Medulla oblongata (tissue), 1 donor: Measurements from ENCODE around the gene DNAH17.
"Not testable (repeated sequence)": the region's sequence is repeated elsewhere in the genome, so short reads cannot be mapped to it uniquely, and the experiment has no call there.

ENCODE experiments used
- DNase-seq: peaks from one replicate; pipeline ENCODE4 v3.0.0-alpha.2; 2015; ENCODE audit errors: extremely low spot score

Gene DNAH17

DNA sequence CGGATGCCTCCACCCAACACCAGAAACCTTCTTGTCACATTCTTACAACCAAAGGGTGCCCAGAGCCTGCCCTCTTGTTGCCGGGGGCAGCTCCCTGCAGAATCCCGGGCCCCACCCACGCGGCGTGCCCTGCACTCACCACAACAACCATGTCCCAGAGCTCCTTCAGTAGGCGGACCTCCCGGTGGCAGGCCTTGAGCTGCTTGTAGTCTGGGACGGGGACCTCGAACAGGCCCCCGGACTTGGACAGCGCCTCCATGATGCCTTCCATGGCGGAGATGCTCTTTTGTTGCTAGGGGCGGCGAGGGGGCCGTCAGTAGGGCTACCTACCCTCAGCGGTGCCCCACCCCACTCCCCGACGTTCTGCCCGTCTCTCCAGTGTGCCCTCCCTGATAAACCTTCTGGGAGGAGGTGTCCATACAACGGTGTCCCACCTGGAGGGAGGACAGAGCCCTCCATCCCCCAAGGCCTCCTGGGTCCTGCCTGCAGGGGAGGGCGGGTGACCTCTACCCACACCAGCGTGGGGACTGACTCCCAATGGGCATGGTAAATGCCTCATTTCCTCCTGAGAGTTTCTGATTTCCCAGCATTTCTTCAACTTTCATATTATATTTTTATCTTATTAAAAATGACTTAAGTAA lies 52.2 kb downstream of the DNAH17 start:
- no peak for DNase-seq

- no peak for DNase-seq
Observed at GRCh38 chr17:78523934-78524655, 53.1 kb downstream of the DNAH17 start.

DNA sequence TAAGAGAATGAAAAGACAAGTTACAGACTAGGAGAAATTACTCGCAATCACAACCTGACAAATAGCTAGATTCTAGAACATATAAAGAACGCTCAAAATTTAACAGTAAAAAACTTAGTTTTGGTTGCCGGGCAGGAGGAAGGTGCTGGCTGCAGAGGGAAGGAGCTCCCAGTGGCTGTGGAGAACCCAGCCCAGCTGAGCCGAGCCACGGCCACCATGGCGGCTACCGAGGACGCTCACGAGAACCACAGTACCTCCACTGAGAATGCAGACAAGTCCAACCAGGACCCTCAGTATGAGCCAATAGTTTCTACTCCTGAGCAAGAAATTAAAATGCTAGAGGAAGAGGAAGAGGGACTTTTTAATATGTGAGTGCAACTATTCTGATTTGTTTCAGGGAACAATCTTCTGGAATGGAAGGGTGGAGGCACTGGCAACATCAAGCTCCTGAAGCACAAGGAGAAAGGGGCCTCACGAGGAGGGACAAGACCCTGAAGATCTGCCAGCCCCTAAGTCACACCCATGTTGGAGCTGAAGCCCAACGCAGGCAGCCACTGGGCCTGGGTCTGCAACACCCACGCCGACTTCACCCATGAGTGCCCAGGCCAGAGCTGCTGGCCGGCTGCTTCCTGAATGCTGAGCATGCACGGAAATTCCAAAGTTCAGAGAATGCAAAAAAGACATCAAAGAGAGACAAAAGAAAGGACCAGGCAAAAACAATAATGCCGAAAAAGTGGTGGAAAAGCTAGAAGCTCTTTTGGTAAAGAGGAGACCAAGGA lies 55.0 kb downstream of the DNAH17 start:
- no peak for DNase-seq

- no peak for DNase-seq
Observed at GRCh38 chr17:78517421-78517820, 59.8 kb downstream of the DNAH17 start.

GRCh38 chr17:78515480-78515879 lies 61.7 kb downstream of the DNAH17 start:
- DNase-seq = no peak

- no peak for DNase-seq
Observed at GRCh38 chr17:78514521-78514920, 62.7 kb downstream of the DNAH17 start.

DNA sequence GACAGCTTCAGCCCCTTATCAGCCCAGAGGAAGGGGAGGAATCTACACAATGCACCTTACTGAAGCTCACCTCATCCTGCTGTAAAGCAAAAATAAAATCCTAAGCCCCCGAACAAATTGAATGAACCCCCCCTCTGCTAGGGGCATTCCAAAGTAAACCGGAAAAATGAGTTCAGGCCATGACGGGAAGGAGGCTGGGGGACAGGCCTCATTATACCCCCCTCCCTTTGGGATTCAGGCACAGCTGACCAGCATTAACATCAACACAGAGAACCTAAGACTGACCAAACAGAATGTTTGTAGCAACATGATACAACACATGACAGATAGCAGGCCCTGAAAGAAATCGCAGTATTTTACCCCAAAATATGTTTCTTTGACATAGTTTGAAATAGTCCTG lies 64.2 kb downstream of the DNAH17 start:
- DNase-seq = no peak

- DNase-seq = no peak
Observed at GRCh38 chr17:78510141-78511075, 66.8 kb downstream of the DNAH17 start.

- no peak for DNase-seq
Observed at GRCh38 chr17:78507526-78507925, 69.7 kb downstream of the DNAH17 start.

GRCh38 chr17:78506454-78507309 lies 70.5 kb downstream of the DNAH17 start:
- DNase-seq = no peak

DNA sequence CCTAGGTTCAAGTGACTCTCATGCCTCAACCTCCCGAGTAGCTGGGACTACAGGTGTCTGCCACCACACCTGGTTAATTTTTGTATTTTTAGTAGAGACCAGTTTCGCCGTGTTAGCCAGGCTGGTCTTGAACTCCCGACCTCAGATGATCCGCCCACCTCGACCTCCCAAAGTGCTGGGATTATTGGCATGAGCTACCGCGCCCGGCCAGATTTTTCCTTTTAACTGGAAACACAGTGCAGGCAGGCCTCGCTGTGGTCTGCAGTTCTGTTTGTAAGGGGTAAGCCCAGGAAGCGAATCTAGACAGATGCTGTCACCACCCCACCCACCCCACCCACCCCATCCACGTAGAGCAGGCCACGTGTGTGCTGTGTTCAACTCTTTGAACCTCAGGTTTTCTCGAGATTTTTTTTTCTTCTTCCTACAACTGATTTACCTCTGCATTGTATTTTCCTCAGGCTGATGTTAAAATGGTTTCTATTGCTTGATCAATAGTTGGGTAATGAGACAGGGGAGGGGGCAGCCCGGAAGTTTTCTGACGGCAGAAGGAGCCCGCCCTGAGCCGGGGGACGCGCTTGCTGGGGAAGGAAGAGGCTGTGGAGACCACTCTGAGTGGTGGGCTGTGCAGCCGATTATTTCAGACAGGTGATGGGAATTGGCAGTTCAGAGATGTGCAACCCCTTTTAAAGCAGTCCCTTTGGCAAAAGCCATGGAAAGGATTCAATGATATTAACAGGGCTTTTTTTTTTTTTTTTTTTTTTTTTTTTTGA lies 72.9 kb downstream of the DNAH17 start:
- no peak for DNase-seq

DNA sequence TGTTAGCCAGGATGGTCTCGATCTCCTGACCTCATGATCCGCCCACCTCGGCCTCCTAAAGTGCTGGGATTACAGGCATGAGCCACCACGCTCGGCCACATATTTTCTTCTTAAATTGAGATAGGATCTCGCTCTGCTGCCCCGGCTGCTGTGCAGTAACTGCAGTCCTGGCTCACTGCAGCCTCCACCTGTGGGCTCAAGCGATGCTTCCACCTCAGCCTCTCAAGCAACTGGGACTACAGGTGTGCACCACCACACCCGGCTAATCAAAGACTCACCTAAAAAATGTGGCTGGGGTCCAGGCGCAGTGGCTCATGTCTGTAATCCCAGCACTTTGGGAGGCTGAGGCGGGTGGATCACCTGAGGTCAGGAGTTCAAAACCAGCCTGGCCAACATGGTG lies 73.8 kb downstream of the DNAH17 start:
- not testable (repeated sequence) for DNase-seq

DNA sequence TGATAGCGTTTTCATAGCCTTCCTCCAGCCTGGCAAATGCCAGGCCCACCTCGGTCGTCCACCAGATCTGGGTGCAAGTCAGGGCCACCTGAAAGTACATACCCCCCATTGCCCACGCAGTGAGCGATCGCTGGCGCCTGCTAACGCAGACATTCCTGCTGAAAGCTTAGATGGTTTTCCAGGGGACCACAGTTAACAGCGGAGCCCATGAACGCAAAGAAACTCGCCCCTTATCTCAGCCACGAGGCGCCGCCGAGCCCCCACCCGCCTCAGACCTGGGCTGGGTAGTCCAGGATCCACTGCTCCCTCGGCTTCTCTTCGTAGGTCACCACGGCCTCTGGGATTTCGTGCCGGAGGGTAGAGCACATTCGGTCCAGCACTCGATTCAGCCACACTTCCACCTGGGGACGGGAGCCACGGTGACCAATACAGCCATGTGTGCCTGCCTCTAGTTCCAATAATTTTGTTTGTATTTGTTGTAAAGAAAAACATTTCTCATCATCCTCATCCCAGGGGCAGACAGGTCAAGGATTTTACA lies 74.5 kb downstream of the DNAH17 start:
- no peak for DNase-seq

DNA sequence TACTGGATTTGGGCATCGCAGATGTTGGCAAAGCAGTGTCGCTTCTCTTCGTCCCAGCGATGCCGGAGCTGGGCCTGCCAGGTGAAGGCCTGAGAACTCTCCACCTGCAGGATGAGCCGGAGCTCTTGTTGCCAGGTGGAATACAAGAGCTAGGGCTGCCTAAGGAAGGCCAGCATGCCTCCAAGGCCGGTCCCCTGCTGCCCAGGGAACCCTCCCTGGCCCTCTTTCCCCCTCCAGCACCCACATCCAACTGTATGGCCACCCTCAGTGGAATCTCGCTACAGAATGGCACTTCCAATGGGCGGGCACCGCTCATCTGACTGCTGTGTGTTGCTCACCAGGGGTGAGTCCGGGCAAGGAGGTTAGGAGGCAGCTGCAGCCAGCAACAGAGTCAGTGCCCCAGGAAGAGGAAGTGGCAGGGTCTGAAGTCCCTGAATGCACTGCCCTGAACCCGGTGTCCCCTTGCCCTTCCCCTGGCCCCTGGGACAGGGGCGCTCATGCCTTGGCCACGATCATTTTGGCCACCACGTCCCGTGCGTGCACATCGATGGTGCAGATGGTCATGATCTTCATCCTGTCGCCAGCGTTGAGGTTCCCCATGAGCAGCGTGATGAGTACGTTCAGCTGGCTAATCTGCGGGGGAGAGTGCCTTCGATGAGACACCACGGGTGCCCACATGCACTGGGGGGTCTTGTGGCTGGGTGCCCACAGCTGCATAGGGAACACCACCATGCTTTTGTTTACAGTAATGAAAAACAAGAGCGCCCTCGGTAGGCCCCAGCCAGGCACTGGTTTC lies 75.8 kb downstream of the DNAH17 start:
- DNase-seq = no peak

DNA sequence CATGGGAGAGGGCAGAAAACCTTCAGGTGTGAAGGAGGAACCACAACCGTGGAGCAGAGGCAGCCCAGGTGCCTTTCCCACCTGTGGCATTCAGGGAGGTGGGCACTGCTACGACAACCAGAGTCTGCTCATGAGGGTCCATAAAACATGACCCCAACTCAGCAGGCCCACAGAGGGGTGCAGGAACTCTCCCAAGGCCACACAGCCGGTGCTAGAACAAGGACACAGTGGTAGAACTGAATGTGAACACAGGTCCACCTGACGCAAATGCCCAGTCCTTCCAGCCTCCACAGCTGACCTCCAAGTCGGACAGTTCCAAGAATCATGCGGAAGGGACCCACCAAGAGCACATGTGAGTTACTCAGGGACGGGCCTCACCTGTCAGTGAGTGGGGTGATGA lies 76.4 kb downstream of the DNAH17 start:
- DNase-seq = no peak

DNA sequence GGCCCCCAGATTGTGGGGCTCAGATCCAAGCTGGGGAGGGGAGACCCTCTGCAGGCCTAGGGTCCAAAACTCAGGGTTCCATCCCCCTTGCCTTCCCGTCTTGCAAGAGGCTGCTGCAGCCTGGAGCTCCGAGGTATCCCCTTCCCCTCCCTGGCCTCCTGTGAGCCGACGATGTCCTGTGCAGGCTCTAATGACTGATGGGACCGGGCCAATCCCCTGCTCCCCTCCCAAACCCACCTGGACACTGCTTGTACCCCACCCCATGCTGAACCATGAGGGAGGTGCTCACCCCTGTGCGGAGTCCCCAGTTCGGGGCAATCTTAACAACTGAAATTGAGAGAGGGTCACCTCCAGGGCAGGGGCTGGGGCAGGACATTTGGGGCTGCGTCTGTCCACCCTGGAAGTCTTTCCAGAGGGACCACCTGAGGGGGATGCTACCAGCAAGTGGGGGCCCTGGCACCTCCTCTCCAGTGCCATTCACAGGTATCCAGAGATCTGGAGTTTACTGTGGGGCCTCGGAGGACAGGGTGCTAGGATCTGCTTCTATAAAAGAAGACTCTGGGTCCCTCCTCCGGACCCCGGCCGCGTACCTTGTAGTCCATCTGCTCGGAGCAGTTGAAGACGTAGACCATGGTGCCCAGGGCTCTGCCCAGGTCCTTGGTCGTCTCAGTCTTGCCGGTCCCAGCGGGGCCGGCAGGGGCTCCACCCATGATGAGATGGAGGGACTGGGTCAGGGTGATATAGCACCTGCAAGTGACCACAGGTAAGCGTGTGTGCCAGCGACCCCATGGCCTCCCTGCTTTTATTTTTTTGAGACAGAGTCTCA lies 77.3 kb downstream of the DNAH17 start:
- no peak for DNase-seq

GRCh38 chr17:78498848-78499247 lies 78.3 kb downstream of the DNAH17 start:
- DNase-seq = no peak

DNA sequence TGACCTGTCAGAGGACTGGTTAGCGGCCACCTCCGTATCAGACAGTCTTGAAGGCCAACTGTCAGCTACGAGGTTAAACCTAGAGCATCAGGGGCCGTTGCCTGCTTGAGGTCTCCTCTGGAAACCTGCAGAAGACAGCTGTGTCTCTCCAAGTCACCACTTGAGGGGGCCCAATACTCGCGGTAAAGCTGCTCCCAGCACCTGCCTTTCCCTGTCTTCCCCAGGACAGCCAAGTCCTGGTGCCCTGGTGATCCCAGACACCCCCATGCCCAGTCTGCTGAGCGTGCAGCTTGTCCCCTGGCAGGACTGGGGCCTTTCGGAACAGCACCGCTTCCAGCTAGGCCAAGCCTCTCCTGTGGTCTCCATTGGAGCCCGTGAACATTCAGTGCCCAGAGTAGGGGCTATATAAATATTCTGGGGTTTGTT lies 80.1 kb downstream of the DNAH17 start:
- peak; percentile 92 for DNase-seq
